ENCODE results near the gene GAS7.

GRCh38 chr17:10029129-10029528, 169.3 kb downstream of the GAS7 start:
- TF ChIP-seq HDGF (IDR thresholded peaks at IDR 0.05; ENCODE audit: borderline replicate concordance) (no peak), LEF1 (IDR thresholded peaks at IDR 0.05; ENCODE audit: borderline replicate concordance) (no peak), SP1 (IDR thresholded peaks at IDR 0.05) (no peak), BHLHE40 (IDR thresholded peaks at IDR 0.05; ENCODE audit: borderline replicate concordance) (no peak)
